Forelimb muscle (tissue), 1 donor: Measurements from ENCODE around the gene OR2AG1. TPM values are rescaled to one million over a fixed set of nuclear protein-coding genes. Genes with fewer than 3 reads are reported as not detected.

Experiments
- DNase-seq: peaks from one replicate; pipeline ENCODE4 v3.0.0-alpha.2; 2013; ENCODE audit warnings: low read depth
- polyA plus RNA-seq: library from polyadenylated mRNA; unstranded; fragments of 120-200 nt; gene quantifications from one replicate; pipeline ENCODE4 v1.2.1, GENCODE V29; 2013; ENCODE audit not compliant: insufficient read length

OR2AG1 gene
- polyA plus RNA-seq, result 0.04 TPM

DNA sequence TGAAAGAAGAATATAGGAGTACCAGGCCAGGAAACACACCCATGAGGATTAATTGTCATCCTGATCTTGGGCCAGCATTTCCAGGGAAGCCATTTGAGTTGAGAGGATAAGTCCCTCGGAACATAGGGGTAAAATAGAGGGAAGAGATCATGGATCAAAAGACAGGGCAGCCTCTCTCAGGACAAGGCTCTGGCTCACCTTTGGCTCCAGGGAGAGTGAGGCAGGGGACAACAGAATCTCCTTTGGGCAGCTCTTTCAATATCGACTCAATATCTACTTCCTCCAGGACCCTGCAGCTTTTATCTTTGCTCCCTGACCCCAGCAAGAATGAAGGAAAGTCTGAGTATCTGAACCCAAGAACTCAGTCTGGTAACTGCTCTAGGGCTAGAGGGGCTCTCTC lies at the start of gene OR2AG1:
OR2AG1 (plus strand) TSS at position 301 of the 400 bp plus-strand sequence. CDS start 2,018 bp downstream, outside the sequence.
- DNase-seq, result no peak

DNA sequence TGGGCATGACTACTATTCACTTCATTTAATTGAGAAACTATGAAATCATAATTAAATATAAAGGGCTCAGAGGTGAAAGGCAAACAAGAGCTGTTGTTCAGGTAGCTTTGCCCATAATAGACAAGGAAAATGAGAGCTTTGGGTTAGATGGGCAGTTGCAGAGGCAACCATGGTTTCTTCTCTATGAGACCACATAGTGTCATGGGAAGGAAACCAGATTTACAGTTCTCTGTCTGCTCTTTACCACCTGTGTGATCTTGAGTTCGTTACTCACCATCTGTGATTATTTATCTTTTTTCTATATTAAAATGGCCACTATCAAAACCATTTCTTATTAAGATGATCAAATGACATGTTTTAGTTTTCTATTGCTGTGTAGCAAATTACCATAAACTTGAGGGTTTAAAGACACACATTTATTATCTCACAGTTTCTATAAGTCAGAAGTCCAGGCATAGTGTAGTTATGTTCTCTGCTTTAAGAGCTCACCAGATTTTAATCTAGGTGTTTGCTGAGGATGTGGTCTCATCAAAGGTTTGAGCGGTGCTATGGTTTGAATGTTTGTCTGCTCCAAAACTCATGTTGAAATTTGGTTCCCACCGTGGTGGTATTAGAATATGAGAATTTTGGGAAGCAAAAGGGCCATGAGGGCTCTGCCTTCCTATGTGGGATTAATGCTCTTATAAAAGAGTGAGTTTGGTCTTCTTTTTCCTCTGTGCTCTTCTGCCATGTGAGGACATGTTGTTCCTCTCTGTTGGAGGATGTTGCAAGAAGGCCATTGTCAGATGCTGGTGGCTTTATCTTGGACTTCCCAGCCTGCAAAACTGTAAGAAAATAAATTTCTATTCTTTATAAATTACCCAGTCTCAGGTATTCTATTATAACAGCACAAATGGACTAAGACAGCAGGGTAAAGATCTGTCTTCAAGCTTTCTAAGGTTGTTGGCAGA lies 49.2 kb upstream of the OR2AG1 start:
- DNase-seq, result no peak

DNA sequence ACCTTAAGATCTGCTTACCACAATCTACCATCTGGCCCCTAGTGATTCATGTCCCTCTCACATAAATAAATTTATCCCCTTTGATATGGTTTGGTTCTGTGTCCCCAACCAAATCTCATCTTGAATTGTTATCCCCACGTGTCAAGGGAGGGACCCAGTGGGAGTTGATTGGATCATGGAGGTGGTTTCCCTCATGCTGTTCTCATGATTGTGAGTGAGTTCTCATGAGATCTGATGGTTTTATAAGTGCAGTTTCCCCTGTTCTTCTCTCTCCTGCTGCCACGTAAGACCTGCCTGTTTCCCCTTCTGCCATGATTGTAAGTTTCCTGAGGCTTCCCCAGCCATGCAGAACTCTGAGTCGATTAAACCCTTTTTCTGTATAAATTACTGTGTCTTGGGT lies 48.2 kb upstream of the OR2AG1 start:
- DNase-seq, result no peak

DNA sequence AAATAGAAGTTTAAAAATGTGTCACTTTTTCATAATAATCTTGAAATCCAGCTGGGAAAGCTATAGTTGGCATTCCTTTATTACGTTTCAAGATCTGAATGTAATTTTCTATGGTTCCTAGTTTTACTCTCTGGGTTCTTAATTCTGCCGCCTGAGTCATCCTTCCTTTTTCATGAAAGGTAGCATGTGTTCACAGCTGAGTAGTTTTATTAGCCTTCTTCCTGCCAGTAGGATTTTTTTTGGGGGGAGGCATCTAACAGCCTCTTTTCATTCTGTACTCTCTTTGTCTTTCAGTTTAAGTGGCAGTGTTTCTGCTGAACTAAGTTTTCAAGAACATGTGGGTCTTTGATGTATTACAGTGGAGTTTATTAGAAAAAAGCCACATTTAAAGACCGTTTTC lies 47.5 kb upstream of the OR2AG1 start:
- DNase-seq, result no peak

- DNase-seq, result no peak
Observed at GRCh38 chr11:6736495-6737121, 46.2 kb upstream of the OR2AG1 start.

GRCh38 chr11:6737872-6738466 lies 44.9 kb upstream of the OR2AG1 start:
- no peak for DNase-seq

GRCh38 chr11:6738590-6738989 lies 44.2 kb upstream of the OR2AG1 start:
- DNase-seq, result no peak

DNA sequence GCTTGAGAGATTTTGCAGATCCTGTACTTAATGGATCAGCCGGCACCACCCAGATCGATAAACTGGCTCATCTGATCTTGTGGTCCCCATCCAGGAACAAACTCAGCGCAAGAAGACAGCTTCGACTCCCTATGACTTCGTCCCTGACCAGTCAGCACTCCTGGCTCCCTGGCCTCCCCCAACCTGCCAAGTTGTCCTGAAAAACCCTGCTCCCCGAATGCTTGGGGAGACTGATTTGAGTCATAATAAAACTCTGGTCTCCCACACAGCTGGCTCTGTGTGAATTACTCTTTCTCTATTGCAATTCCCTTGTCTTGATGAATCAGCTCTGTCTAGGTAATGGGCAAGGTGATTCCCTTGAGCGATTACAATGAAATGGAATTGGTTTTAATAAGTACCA lies 40.6 kb upstream of the OR2AG1 start:
- DNase-seq, result no peak

DNA sequence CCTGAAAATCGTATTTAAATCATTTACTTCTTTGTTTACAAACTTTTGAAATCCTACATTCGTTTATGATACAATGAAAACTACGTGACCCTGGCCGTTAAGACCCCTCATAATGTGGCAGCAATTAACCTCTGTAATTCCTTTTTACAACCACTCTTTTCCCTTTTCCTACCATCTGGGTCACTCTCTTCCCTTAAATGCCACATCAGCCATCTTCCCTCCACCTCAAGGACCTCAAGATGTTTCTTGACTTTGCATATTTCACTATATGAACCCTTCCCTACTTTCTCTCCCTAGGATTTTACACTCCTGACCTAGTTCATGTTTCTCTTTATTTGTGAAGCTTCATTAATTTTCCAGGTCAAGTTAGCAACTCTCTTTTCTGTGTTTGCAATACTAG lies 37.8 kb upstream of the OR2AG1 start:
- DNase-seq, result no peak

- no peak for DNase-seq
Observed at GRCh38 chr11:6745465-6746015, 37.3 kb upstream of the OR2AG1 start.

DNA sequence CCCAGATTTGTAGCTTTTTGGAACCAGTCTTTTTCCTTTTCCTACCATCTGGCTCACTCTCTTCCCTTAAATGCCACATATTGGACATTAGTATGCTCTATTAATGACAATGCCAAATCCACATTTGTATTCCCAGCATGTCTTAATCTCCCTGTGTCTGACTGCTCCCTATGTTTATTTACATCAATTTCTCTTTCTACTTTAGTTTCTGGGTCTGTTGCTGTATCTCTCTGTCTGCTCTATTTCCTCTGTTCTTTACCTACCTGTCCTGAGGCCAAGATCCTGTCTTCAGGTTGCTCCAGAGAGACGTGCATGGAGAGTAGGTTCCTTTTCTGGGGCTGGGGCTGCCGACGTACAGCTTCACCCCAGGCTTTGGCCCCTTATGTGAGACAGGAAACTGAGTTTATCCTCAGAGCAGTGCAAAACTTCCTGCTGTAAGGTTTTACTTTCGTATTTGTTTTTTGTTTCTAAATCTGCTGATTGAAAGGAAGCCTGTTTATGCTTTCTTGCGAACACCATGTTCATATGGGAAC lies 36.7 kb upstream of the OR2AG1 start:
- no peak for DNase-seq

DNA sequence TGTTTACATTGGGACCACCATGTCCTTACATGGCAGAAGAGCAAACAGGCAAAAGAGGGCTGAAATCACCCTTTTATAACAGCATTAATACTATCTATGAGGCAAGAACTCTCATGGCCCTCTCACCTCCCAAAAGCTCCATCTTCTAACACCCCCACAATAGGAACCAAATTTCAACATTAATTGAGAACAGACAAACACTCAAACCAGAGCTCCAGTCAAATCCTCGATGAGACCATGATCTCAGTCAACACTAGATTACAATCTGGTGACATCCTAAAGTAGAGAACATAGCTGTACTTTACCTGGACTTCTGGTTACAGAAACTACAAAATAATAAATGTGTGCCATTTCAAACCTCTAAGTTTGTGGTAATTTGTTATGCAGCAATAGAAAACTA lies 36.2 kb upstream of the OR2AG1 start:
- DNase-seq, result no peak

DNA sequence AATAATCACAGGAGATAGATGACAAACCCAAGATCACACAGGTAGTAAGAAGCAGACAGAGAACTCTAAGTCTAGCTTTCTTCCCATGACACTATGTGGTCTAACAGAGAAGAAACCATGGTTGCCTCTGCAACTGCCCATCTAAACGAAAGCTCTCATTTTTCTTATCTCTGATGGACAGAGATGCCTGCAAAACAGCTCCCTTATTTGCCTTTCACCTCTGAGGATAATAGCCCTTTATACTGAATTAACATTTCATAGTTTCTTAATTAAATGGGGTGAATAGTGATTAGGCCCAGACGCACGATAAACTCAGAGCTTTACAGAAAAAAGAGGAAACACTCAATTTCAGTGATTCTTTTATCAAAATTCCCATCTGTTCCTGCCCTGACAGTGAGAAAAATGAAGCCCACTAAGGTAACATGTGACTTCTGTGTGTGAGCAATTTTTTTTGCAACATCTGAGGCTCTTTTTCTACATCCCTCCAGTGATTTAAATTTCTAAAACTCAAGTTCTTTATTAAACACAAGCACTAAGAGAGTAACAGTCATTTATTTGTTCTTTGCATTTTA lies 35.6 kb upstream of the OR2AG1 start:
- DNase-seq, result no peak

GRCh38 chr11:6755303-6755952 lies 27.4 kb upstream of the OR2AG1 start:
- DNase-seq, result no peak

DNA sequence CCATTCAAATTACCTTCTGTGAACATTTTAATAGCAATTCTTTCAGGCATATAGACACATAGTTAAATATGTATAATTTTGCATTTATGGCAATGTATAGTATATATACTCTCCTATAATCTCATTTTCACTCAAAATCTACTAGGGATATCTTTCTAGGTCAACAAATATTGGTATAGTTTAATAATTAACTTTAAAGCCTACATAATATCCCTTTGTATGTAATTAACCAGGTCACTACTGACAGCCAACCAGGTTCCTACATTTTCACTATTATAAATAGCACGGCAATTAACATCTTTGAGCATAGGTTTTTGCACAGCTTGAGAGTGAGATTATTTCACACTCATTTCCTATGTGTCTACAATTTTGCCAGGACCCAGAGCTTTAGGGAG lies 26.9 kb upstream of the OR2AG1 start:
- DNase-seq, result no peak

- peak; percentile 29 for DNase-seq
Observed at GRCh38 chr11:6757373-6757967, 25.4 kb upstream of the OR2AG1 start.

DNA sequence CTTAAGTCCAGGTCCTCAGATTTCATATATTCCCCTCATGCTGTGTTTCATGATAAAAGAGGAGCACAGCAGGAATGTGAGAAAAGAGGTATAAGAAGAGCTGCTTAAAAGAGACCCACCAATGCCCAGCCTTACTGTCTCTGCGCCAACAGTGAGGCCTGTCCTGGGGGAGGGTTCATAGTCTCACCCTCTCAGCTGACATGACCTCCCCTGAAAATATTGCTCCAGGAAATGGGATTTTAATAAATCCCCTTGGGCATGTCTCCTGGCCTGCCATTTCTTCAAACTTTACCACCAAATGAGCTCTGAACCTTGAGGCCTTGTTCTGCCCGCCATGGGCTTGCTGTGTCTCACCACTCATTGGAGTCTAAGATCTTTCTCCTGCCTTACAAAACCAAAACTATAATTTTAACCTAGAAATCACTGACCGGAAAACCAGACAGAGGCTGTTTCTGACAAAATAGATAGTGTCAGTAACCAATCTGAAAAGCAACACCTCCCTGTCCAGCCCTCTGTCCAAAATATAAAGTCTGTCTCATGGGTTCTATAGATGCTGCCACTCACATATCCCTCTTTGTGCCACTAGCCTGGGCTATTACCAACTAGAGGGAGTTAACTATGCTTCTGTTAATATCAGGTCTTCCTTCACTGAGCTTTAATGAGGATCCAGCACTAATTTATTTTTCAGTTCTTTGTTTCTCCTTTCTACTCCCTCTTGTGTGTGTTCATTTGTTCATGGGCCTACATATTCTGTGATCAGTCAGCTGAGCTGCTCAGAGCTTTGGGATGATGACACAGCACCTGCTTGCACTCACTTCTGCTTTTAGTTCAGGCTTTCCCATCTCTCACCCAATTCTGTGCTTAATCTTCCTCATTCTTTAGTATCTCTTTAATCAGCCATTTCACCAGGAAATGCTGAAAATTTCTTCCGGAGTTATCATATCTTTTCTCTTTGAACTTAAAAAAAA lies 10.6 kb upstream of the OR2AG1 start, which contains the start of gene OR2AG2:
OR2AG2 (minus strand) TSS at position 51 of the 968 bp plus-strand sequence. CDS start 3,019 bp downstream, outside the sequence.
- DNase-seq, result no peak

GRCh38 chr11:6778518-6778917 lies 4.3 kb upstream of the OR2AG1 start:
- no peak for DNase-seq

DNA sequence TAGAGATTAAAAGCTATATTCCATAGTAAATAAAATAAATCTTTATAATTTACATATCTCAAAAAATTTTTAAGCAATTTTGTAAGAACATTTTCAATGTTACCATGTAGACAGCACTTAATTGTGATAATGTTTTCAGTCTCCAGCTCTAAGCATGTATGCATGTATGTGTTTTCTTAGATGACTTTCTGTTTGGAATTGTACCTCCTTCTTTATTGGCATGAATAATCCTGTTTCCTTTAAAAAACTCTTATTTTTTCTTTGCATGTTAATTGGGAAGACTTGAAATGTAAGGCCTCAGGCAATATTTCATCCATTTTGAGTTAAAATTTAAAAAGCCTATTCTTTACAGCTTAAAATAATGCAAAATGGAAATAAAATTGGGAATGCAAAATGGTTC lies 2.0 kb upstream of the OR2AG1 start:
- no peak for DNase-seq
